Hepatocyte (in vitro differentiated cells): ENCODE data around the gene ADAM21.
"Not testable (repeated sequence)": the region's sequence is repeated elsewhere in the genome, so short reads cannot be mapped to it uniquely, and the experiment has no call there.

Source experiments
- CTCF ChIP-seq: fragments of 200-600 bp; sonication (generic); IDR thresholded peaks from 2 replicates; pipeline ENCODE4 v1.5.1; 2016; ENCODE audit warnings: antibody characterized with exemption, mild to moderate bottlenecking; ENCODE audit not compliant: poor library complexity
- EZH2 ChIP-seq: fragments of 200-600 bp; sonication (generic); IDR thresholded peaks from 2 replicates; pipeline ENCODE4 v1.6.1; 2016; ENCODE audit warnings: antibody characterized with exemption, mild to moderate bottlenecking, borderline replicate concordance

GRCh38 chr14:70426555-70426954 lies 25.4 kb upstream of the ADAM21 start:
- not testable (repeated sequence) for TF ChIP-seq CTCF, EZH2
